ENCODE data around the gene KRTAP4-4.

- TF ChIP-seq YY1 (IDR thresholded peaks at IDR 0.05; ENCODE audit: low read depth, low read length) = no peak
- no peak for TF ChIP-seq POLR2A (IDR thresholded peaks at IDR 0.05; ENCODE audit: control extremely low read depth in 1 of 2, low read depth in 2 of 2, low read length in 2 of 2)
- no peak for TF ChIP-seq BACH1 (IDR thresholded peaks at IDR 0.05; ENCODE audit: low read length)
- no peak for TF ChIP-seq CTCF (IDR thresholded peaks at IDR 0.05; ENCODE audit: control extremely low read depth in 1 of 3, insufficient read depth in 1 of 3, low read depth in 1 of 3, low read length in 3 of 3)
- no peak for TF ChIP-seq PHF8 (conservative IDR thresholded peaks at IDR 0.05; ENCODE audit: low read depth, low read length)
- no peak for TF ChIP-seq EGR1 (IDR thresholded peaks at IDR 0.05; ENCODE audit: borderline replicate concordance, low read depth, low read length)
- TF ChIP-seq EP300 (IDR thresholded peaks at IDR 0.05; ENCODE audit: borderline replicate concordance in 1 of 2, low read depth in 2 of 2, low read length in 2 of 2) = no peak
These were observed 17.3 kb upstream of the KRTAP4-4 start, which contains the start of gene KRTAP4-2 for GRCh38 chr17:41177727-41178271.

Data from H1 (cell line).